Gastrocnemius medialis (tissue), 4 donors: ENCODE data around the gene CEP295NL.

Experiments used
- CTCF ChIP-seq, 5 experiments: fragments of 450-650 bp in 3 of 5; fragments of 200-600 bp in 2 of 5; sonication (generic) in 2 of 5; IDR thresholded peaks in 4 of 5; conservative IDR thresholded peaks in 1 of 5; 1 replicate in 4 of 5; 2 replicates in 1 of 5; pipeline ENCODE4 v1.5.1; 2016 to 2019; ENCODE audit warnings: antibody characterized with exemption in 5 of 5, mild to moderate bottlenecking in 3 of 5, moderate library complexity in 3 of 5
- POLR2A ChIP-seq, 2 donors: fragments of 450-650 bp; IDR thresholded peaks; one replicate each; pipeline ENCODE4 v1.6.1; 2017; ENCODE audit warnings: antibody characterized with exemption in 2 of 2, mild to moderate bottlenecking in 2 of 2, moderate library complexity in 2 of 2

- TF ChIP-seq CTCF (IDR thresholded peaks at IDR 0.05 in 4 of 5, conservative IDR thresholded peaks at IDR 0.05 in 1 of 5) (no peak), POLR2A (IDR thresholded peaks at IDR 0.05) (no peak)
Observed at GRCh38 chr17:78946631-78947030, 43.6 kb upstream of the CEP295NL start.
